IPS DF 4.7 (cell line): Measurements from ENCODE around the gene KIF12.
"Not testable (repeated sequence)": the region's sequence is repeated elsewhere in the genome, so short reads cannot be mapped to it uniquely, and the experiment has no call there.

Experiments
- DNase-seq: peaks from one replicate; pipeline ENCODE4 v3.0.0-alpha.2; 2013; ENCODE audit warnings: low spot score; ENCODE audit errors: extremely low read depth

The KIF12 gene

DNA sequence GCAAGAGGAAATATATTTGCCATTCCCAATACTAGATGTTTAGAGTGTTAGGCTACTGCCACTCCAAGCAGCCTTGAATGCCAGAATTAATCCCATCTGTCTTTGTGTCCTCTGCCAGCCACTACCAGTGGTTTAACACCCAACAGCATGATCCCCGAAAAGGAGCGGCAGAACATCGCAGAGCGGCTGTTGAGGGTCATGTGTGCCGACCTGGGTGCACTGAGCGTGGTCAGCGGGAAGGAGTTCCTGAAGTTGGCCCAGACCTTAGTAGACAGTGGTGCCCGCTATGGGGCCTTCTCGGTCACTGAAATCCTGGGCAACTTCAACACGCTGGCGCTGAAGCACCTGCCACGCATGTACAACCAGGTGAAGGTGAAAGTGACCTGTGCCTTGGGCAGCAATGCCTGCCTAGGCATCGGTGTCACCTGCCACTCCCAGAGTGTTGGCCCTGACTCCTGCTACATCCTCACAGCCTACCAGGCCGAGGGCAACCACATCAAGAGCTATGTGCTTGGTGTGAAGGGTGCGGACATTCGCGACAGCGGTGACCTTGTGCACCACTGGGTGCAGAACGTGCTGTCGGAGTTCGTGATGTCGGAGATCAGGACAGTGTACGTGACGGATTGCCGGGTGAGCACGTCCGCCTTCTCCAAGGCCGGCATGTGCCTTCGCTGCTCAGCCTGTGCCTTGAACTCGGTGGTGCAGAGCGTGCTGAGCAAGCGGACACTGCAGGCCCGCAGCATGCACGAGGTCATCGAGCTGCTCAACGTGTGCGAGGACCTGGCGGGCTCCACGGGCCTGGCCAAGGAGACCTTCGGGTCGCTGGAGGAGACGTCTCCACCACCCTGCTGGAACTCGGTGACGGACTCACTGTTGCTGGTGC is 50.3 kb downstream of the KIF12 start:
- DNase-seq, result no peak

DNA sequence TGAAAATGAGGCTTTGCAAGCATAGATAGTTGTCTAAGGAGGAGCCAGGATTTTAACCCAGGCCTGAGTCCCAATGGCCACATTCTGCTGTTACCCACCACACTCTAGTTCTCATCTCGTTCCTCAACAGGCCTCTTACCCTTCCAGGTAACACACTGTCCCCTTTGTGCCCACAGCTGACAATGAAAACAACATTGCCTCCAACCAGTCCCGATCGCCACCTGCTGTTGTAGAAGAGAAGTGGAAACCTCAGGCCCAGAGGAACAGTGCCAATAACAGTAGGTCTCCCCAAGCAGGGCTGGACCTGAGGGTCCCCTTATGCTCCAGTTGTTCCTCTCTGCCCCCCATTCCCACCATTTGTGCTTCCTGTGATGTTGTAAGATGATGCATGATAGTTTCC is 51.4 kb downstream of the KIF12 start:
- no peak for DNase-seq

DNA sequence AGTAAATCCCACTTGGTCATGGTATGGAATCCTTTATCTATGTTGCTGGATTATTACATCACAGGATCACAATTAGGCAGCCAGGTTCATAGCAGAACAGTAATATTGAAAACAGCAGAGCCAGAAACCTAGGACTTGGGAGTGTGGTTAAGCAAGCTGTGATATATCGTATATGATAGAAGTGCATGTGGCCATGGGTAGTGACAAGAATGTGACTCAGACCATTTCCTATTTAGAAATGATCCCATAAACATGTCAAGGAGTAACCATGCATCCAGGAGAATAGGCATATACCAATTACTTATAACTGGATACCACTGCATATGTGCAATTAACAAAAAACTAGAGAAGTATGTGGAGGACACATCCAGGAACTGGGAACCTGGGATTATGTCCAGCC is 52.2 kb downstream of the KIF12 start:
- no peak for DNase-seq

DNA sequence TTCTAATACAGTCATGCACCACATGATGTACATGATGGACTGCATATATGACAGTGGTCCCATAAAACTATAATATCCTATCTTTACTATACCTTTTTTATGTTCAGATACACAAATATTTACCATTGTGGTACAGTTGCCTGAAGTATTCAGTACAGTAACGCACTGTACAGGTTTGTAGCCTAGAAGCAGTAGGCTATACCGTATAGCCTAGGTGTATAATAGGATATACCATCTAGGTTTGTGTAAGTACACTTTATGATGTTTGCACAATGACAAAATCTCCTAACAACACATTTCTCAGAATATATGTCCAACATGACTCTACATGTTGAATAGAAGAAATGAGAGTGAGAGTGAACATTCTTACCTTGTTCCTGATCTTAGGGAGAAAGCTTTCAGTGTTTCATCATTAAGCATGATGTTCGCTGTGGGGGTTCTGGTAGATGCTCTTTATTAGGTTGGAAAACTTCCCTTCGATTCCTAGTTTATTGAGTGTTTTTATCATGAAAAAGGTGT is 52.8 kb downstream of the KIF12 start:
- DNase-seq, result no peak

DNA sequence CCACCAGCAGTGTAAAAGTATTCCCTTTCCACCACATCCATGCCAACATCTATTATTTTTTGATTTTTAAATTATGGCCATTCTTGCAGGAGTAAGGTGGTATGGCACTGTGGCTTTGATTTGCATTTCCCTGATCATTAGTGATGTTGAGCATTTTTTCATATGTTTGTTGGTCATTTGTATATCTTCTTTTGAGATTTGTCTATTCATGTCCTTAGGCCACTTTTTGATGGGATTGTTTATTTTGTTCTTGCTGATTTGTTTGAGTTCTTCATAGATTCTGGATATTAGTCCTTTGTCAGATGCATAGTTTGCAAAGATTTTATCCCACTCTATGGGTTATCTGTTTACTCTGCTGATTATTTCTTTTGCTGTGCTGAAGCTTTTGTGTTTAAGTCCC is 55.4 kb downstream of the KIF12 start:
- DNase-seq, result not testable (repeated sequence)
